HUES64 (cell line): ENCODE measurements around the gene SH3RF3.

Source experiments
- H3K27ac ChIP-seq: 2 replicates; pipeline ENCODE4 v1.7.0; 2013; ENCODE audit warnings: low read depth, low read length, inconsistent platforms
- H3K27me3 ChIP-seq: 2 replicates; pipeline ENCODE4 v1.6.1; 2013; ENCODE audit warnings: mild to moderate bottlenecking, low read length; ENCODE audit not compliant: insufficient read depth
- H3K36me3 ChIP-seq: 2 replicates; pipeline ENCODE4 v1.6.1; 2013; ENCODE audit warnings: mild to moderate bottlenecking, low read length; ENCODE audit not compliant: insufficient read depth
- H3K4me1 ChIP-seq: 2 replicates; pipeline ENCODE4 v1.6.1; 2013; ENCODE audit warnings: mild to moderate bottlenecking, low read length, moderate library complexity; ENCODE audit not compliant: insufficient read depth
- H3K4me3 ChIP-seq: 2 replicates; pipeline ENCODE4 v1.5.1; 2013; ENCODE audit warnings: mild to moderate bottlenecking, low read length, moderate library complexity
- H3K9ac ChIP-seq: 2 replicates; pipeline ENCODE4 v1.6.1; 2013; ENCODE audit warnings: mild to moderate bottlenecking, low read depth, low read length
- H3K9me3 ChIP-seq: 2 replicates; pipeline ENCODE4 v1.6.1; 2013; ENCODE audit warnings: low read depth, low read length; ENCODE audit not compliant: insufficient read depth
- WGBS: fragments of 150-250, 120-280 bp; methylation state at CpG from one replicate; pipeline ENCODE4 v1.1.7; 2013; ENCODE audit warnings: missing lambda C conversion rate; 5-methylcytosine and 5-hydroxymethylcytosine counted together

SH3RF3 gene

DNA sequence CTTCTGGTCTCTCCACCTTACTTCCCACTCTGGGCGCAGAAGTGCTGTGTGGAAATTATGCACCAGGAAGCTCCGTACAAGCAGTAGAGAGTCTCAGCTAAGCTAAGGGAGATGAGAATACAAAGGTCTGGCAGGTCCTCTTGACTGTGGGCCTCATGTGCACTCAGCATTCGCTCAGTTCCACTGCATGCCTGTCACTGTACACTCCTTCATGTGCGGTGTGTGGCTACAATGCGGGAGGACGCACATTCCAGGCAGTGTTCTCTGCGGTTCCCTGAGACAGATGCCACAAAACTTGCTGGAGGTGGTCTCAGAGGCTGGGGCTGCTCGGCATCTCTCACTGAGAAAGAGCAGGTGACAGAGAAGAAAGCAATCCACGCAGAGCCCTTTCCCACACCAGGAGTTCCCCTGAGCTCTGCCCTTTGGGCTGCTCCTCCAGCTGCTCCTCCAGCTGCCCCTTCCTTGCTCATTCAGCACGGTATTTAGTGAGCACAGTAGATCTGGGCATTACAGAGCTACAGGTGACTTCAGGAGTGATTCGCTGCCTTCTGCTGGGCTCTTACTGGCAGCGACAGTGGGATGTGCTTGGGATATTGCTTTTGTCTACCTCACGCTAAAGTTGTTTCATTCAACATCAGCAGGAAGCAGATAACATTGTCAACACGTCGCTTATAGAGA, 176.6 kb downstream of the SH3RF3 start:
- Histone ChIP-seq H3K4me3 (no peak overlapping the region), H3K27ac (no peak overlapping the region), H3K9ac (no peak overlapping the region), H3K4me1 (no peaks in the 10 kb centered on the region; the same call in 1 of the 2 replicates), H3K36me3 (no peaks in the 10 kb centered on the region), H3K9me3 (no peaks in the 10 kb centered on the region), H3K27me3 (no peaks in the 10 kb centered on the region)
- WGBS, result 90% methylated on average over 15 of the region's 15 CpGs

DNA sequence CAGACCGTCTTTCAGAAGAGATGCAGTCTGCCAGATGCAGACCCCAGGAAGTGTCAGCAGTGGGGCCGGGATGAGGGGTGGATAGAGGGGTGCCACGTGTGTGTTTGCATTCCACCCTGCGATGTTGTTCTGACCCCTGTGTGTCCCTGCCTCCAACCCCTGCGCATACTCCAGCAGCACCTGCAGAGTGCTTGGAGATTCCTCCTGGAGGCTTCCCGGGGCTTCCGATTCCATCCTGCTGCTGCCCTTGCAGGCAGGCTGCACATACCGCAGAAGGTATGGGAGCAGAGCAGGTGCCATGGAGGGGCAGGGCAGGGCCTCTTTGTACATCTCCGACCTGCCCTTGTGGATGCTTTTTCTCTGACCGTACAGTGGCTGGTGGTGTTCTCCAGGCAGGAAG, 177.2 kb downstream of the SH3RF3 start:
- no peaks in the 10 kb centered on the region for H3K36me3 ChIP-seq
- H3K4me1 ChIP-seq, result no peaks in the 10 kb centered on the region; the same call in 1 of the 2 replicates
- H3K4me3 ChIP-seq, result no peak overlapping the region
- no peak overlapping the region for H3K27ac ChIP-seq
- H3K9me3 ChIP-seq, result no peaks in the 10 kb centered on the region
- H3K27me3 ChIP-seq, result no peaks in the 10 kb centered on the region
- 78% methylated on average over 10 of the region's 10 CpGs for WGBS
- no peak overlapping the region for H3K9ac ChIP-seq

DNA sequence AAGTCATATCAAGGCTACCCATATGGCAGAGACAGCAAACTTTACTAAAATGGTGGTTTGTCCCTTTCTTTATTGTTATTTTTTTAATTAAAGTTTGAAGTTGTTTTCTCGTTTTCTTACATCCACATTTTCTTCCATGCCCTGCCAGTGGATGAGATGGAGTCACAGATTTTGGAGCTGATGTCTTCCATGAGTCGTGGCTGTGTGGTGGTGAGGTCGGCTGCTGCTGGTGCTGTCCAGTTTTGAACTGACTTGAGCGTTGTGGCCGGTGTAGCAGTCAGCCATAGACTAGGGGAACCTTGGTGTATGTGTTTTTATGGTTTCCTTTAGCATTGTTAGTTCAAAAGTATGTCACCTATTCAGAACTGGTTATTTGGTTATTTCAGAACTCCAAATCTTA, 182.8 kb downstream of the SH3RF3 start:
- no peak overlapping the region for H3K9ac ChIP-seq
- no peak overlapping the region for H3K4me3 ChIP-seq
- no peaks in the 10 kb centered on the region for H3K27me3 ChIP-seq
- H3K4me1 ChIP-seq, result no peaks in the 10 kb centered on the region
- no peak overlapping the region for H3K27ac ChIP-seq
- H3K36me3 ChIP-seq, result no peaks in the 10 kb centered on the region
- no peaks in the 10 kb centered on the region for H3K9me3 ChIP-seq
- 92% methylated on average over 4 of the region's 5 CpGs for WGBS

DNA sequence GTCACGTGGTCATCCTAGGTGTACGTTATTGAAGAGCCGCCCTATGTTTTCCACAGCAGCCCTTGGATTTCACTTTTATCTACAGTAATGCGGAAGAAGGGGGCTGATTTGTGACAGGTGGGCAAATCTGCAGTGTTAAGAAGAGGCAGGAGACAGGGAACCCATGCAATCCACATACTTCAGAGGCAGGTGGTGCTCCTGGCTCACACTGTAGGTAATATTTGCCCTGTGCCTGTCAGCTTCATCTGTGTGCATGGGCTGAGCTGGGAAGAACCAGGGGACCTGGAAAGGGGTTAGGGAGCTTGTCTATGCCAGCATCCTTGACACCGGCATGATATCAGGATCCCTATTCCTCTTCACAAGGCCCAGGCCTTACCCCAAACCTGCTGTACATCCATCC, 183.9 kb downstream of the SH3RF3 start:
- H3K36me3 ChIP-seq, result no peaks in the 10 kb centered on the region
- H3K4me1 ChIP-seq, result no peaks in the 10 kb centered on the region
- H3K27me3 ChIP-seq, result no peaks in the 10 kb centered on the region
- no peak overlapping the region for H3K9ac ChIP-seq
- H3K9me3 ChIP-seq, result no peaks in the 10 kb centered on the region
- H3K27ac ChIP-seq, result no peak overlapping the region
- WGBS, result 85% methylated on average over 5 of the region's 5 CpGs
- no peak overlapping the region for H3K4me3 ChIP-seq

DNA sequence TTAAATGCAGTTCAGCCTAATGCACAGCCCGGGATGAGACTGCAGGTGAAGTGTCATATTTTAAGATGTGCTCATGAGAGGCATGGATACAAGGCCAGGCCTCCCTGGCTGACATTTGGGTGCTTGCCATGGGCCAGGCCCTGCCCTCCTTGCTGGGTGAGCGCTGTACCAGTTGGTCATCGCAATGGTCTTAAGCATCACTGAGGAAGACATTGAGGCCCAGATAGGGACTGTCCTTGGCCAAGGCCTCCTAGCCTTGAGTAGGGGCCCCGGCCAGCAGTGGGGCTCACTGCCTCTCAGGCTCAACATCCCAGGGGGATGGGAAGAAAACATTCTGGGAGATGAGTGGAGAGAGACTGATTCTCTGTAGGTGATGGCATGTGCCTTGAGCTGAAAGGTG, 184.3 kb downstream of the SH3RF3 start:
- H3K27ac ChIP-seq, result no peak overlapping the region
- no peaks in the 10 kb centered on the region for H3K36me3 ChIP-seq
- no peaks in the 10 kb centered on the region for H3K27me3 ChIP-seq
- H3K4me3 ChIP-seq, result no peak overlapping the region
- H3K9me3 ChIP-seq, result no peaks in the 10 kb centered on the region
- H3K4me1 ChIP-seq, result no peaks in the 10 kb centered on the region
- WGBS, result 91% methylated on average over 4 of the region's 4 CpGs
- H3K9ac ChIP-seq, result no peak overlapping the region

DNA sequence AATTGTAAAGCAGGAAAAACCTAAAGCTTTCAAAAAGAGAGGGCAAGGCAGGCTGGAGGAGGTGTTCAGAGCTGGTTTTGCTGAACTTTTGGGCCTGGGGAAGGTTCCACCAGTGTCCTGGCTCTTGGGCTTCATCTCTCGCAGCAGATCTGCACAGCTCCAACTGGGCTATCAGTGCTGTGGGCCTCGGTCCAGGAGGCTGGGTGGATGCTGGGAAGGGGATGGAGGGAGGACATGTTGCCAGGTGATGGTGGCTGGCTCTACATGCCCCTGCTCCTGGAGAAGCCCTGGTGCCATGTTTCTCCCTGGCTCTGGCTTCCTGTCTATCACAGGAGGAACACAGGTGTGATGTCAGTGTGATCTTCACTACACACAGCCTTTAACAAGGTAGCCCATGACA, 187.1 kb downstream of the SH3RF3 start:
- Histone ChIP-seq H3K9me3 (no peaks in the 10 kb centered on the region), H3K4me1 (no peaks in the 10 kb centered on the region), H3K27me3 (no peaks in the 10 kb centered on the region), H3K4me3 (no peak overlapping the region), H3K36me3 (no peaks in the 10 kb centered on the region), H3K27ac (no peak overlapping the region), H3K9ac (no peak overlapping the region)
- 76% methylated on average over 2 of the region's 2 CpGs for WGBS

DNA sequence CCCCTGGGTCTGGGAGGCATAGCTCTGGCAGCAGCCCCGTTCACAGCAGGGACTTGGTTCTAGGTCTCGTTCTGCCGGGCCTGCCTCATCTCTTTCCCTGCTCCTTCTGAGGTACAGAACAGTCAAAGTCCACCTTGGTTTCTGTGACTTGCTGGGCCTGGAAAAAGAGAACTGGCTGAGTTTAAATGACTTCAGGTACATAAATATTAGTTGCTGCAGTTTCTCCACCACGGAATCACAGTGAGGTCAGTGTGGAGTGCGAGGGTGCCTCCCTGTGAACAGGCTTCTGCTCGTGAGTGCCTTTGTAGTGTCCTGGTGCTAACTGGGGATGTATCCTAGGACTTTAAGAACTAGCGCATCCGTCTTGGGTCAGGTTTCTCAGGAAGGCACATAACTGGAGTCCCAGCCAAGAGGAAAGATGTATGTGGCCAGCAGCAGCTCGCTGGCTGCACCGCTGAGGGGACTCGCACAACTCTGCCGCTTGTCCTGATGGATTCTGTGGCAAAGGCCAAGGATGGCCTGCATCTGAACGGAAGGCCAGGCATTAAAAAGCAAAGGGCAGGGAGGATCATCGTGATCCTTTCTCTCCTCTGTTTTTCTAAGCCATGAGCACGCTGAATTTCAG, 188.6 kb downstream of the SH3RF3 start:
- H3K36me3 ChIP-seq, result no peaks in the 10 kb centered on the region
- 91% methylated on average over 15 of the region's 15 CpGs for WGBS
- H3K9me3 ChIP-seq, result no peaks in the 10 kb centered on the region
- H3K4me1 ChIP-seq, result no peaks in the 10 kb centered on the region
- no peak overlapping the region for H3K9ac ChIP-seq
- no peaks in the 10 kb centered on the region for H3K27me3 ChIP-seq
- H3K4me3 ChIP-seq, result no peak overlapping the region
- H3K27ac ChIP-seq, result no peak overlapping the region

DNA sequence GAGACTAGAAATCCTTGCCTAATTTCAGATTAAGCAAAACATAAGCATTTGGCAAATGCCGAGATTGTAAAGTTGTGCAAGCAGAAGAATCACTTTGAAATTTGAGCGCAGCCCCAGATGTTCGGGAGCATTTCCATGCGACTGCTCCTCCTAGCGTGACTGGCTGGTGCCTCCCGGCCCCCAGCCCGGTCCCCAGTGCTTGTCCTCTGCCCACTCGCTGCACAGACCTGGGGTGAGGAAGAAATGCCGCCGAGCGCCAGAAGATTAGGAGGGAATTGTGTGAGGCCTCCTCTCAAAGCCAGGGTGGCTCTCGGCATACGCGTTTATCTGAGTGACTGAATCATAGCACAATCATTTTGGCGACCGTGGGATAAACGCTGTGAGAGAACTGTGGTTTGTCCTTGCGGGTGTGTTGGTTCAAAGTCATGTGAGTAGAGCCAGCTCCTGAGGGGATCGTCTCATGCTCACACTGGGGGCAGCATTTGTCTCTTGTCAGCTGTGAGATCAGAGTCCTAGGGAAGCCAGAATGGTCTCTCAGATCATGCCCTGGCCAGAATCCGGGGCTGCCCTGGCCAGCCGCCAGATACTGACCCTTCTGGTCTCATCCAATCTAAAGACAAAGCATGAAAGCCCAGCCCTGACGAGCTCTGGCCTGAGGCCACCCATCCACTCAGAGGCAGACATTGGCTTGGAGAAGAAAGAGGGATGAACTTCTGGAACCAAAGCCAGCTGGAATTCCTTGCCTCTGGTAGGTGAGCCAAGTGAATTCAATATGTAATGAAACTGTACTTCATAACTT, 189.3 kb downstream of the SH3RF3 start:
- H3K4me1 ChIP-seq, result no peaks in the 10 kb centered on the region
- no peak overlapping the region for H3K9ac ChIP-seq
- H3K9me3 ChIP-seq, result no peaks in the 10 kb centered on the region
- no peaks in the 10 kb centered on the region for H3K36me3 ChIP-seq
- no peak overlapping the region for H3K27ac ChIP-seq
- 86% methylated on average over 22 of the region's 22 CpGs for WGBS
- no peak overlapping the region for H3K4me3 ChIP-seq
- H3K27me3 ChIP-seq, result no peaks in the 10 kb centered on the region

DNA sequence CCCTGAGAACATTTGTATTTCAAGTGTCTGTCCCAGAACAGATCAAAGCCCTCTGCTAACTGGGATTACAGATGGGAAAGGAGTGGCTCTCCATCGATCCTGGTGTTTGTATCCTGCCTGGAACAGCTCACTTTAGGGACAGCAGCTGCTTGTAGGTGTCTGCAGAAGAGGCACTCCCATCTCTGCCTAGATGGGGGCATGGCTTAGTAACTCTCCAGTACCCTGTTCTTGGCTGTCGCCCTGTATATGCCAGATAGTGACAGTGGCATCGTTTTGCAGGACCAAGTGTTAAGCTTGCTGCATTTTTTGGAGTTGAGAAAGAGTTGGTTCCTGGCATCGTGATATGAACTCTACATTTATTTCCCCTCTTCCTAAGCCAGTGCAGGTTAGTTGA, 189.9 kb downstream of the SH3RF3 start:
- H3K4me1 ChIP-seq, result no peaks in the 10 kb centered on the region
- WGBS, result 92% methylated on average over 4 of the region's 4 CpGs
- no peaks in the 10 kb centered on the region for H3K27me3 ChIP-seq
- no peak overlapping the region for H3K4me3 ChIP-seq
- no peak overlapping the region for H3K9ac ChIP-seq
- H3K27ac ChIP-seq, result no peak overlapping the region
- no peaks in the 10 kb centered on the region for H3K9me3 ChIP-seq
- H3K36me3 ChIP-seq, result no peaks in the 10 kb centered on the region

DNA sequence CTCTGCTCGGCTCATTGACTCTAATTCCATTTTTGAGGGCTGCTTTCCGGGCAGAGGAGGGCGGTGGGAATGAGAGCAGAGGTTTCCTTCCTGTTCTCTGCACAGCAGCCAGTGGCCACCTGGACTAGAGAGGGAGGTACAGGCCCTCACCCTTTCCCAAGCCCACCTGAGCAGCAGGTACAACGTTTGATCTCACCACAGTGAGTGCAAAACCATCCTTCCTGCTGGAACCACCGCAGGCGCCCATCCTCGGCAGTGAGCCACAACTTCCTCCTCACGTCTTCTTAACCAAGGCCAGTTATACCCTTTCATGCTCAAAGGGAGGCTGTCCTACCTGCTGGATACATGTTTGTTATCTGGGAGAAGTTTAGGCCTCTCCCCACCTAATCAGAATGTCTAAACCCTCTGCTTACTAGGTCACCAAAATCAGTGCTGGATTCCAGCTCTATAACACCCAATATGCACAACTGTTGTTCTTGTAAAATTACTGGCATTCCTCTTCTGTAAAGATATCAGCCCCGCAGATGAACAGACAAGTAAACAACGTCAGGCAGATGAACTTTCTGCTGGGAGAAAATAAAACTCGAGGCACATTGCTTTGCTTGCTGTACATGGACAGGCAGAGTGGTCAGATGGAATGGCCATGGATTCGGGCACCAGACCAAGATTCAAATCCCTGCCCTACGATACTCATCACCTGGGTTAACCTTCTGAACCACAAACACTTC, 191.4 kb downstream of the SH3RF3 start:
- Histone ChIP-seq H3K27ac (no peak overlapping the region), H3K27me3 (no peaks in the 10 kb centered on the region), H3K4me3 (no peak overlapping the region), H3K9ac (no peak overlapping the region), H3K36me3 (no peaks in the 10 kb centered on the region), H3K4me1 (no peaks in the 10 kb centered on the region), H3K9me3 (no peaks in the 10 kb centered on the region)
- 91% methylated on average over 13 of the region's 13 CpGs for WGBS

DNA sequence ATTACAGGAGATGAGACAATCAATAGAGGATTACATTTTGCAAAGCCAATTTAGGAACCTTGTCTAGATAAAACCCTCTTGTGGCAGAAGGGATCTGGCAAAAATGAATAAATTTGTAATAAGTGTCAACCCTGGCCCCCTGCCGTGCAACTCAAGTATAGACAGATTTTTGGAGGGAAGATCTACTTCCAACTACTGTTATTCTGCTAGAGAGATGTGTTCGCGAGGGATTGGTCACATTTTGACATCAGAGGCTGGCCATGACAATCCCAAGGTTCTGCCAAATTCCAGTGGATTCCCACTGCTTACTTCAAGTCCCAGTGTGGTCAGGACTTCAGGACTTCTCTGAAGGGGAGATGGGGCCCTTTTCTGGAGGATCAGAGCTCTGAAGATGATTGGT, 192.6 kb downstream of the SH3RF3 start:
- Histone ChIP-seq H3K9me3 (no peaks in the 10 kb centered on the region), H3K27me3 (no peaks in the 10 kb centered on the region), H3K36me3 (no peaks in the 10 kb centered on the region), H3K4me3 (no peak overlapping the region), H3K4me1 (no peaks in the 10 kb centered on the region), H3K9ac (no peak overlapping the region), H3K27ac (no peak overlapping the region)
- WGBS, result 96% methylated on average over 3 of the region's 3 CpGs
